K562 (cell line): ENCODE data around the gene ERBB4. TPM values are rescaled to one million over a fixed set of nuclear protein-coding genes. Genes with fewer than 3 reads are reported as not detected.

Experiments used
- ATAC-seq: fragments of 200-7000 bp; cut with Tn5 transposase; 3 replicates; pipeline ENCODE4 v1.9.1; 2020; ENCODE audit warnings: moderate library complexity
- BruUV-seq: library from RNA; stranded (reverse); fragments of 400-500 nt; replicated peaks from 2 replicates; lab custom pipeline; 2021; lab: Mats Ljungman, UMichigan
- CTCF ChIA-PET: fragments of 300-600 bp; formaldehyde crosslinking; extraction: SDS; loops from one replicate; lab custom pipeline; 2021; ENCODE audit warnings: low intra/inter-chr PET ratio; lab: Yijun Ruan, JAX
- POLR2A ChIA-PET: fragments of 300-600, 350-650 bp; sonication (Branson Sonifier 250); formaldehyde crosslinking; extraction: SDS; loops from one replicate; lab custom pipeline; 2021; ENCODE audit warnings: antibody characterized with exemption, inconsistent platforms; lab: Yijun Ruan, JAX
- DNase-seq, 4 experiments: peaks; one replicate each; pipeline versions ENCODE4 v3.0.0 to v3.0.0-alpha.2; 2011 to 2018; ENCODE audit warnings: low spot score in 3 of 4, mixed read lengths in 3 of 4; ENCODE audit errors: extremely low read depth in 1 of 4
- FAIRE-seq: peaks from 2 replicates; lab custom pipeline; 2011; peaks lifted over from hg19 to GRCh38; lab: Jason Lieb, UNC
- H2AFZ ChIP-seq: 2 replicates; pipeline ENCODE4 v1.6.0; 2011; ENCODE audit warnings: low read depth, low read length, control low read depth, inconsistent platforms
- H3K27ac ChIP-seq: fragments of 200-600 bp; 3 replicates; pipeline ENCODE4 v1.8.0; 2011; ENCODE audit warnings: low read depth, mild to moderate bottlenecking, control low read depth, inconsistent platforms, low read length, moderate library complexity, mixed read lengths; ENCODE audit errors: extremely low read depth
- H3K27me3 ChIP-seq, 2 experiments: fragments of 300-600 bp in 1 of 2; 2 replicates in 1 of 2; 3 replicates in 1 of 2; pipeline versions ENCODE4 v1.6.0 to v1.8.0; 2011; ENCODE audit warnings: inconsistent platforms in 2 of 2, low read length in 2 of 2, mild to moderate bottlenecking in 1 of 2, mixed read lengths in 1 of 2, moderate library complexity in 1 of 2; ENCODE audit not compliant: control insufficient read depth in 2 of 2, insufficient read depth in 2 of 2
- H3K36me3 ChIP-seq: fragments of 300-600 bp; 3 replicates; pipeline ENCODE4 v1.8.0; 2011; ENCODE audit warnings: mild to moderate bottlenecking, low read length, inconsistent platforms; ENCODE audit not compliant: control insufficient read depth, insufficient read depth
- H3K4me1 ChIP-seq, 2 experiments: fragments of 200-600 bp in 1 of 2; replicated peaks in 1 of 2; 2 replicates in 1 of 2; 3 replicates in 1 of 2; pipeline versions ENCODE4 v1.5.1 to v1.8.0; 2011; ENCODE audit warnings: inconsistent platforms in 2 of 2, low read length in 2 of 2, mild to moderate bottlenecking in 1 of 2, mixed read lengths in 1 of 2, moderate library complexity in 1 of 2; ENCODE audit not compliant: control insufficient read depth in 2 of 2, insufficient read depth in 2 of 2
- H3K4me2 ChIP-seq: 2 replicates; pipeline ENCODE4 v1.6.1; 2011; ENCODE audit warnings: low read length, control low read depth, inconsistent platforms, mixed read lengths; ENCODE audit not compliant: insufficient read depth
- H3K4me3 ChIP-seq: fragments of 200-600 bp; sonication (generic), shearing (Covaris generic); 2 replicates; pipeline ENCODE4 v1.5.1; 2016; ENCODE audit warnings: control low read depth, inconsistent platforms
- H3K79me2 ChIP-seq: fragments of 200-600 bp; 3 replicates; pipeline ENCODE4 v1.8.0; 2011; ENCODE audit warnings: low read length, inconsistent platforms; ENCODE audit not compliant: control insufficient read depth, insufficient read depth
- H3K9ac ChIP-seq, 2 experiments: 2 replicates each; pipeline versions ENCODE4 v1.6.0 to v1.6.1; 2011; ENCODE audit warnings: low read depth in 2 of 2, low read length in 2 of 2, control low read depth in 1 of 2, inconsistent platforms in 1 of 2, mild to moderate bottlenecking in 1 of 2, mixed read lengths in 1 of 2; ENCODE audit not compliant: insufficient read depth in 1 of 2
- H3K9me1 ChIP-seq: one replicate; pipeline ENCODE4 v1.6.0; 2011; ENCODE audit warnings: inconsistent platforms, mild to moderate bottlenecking, low read length, moderate library complexity; ENCODE audit not compliant: control insufficient read depth, insufficient read depth
- H3K9me3 ChIP-seq: replicated peaks from 2 replicates; pipeline ENCODE4 v1.5.1; 2011; ENCODE audit warnings: low read depth, low read length, inconsistent platforms; ENCODE audit not compliant: control insufficient read depth, insufficient read depth
- H4K20me1 ChIP-seq: replicated peaks from 2 replicates; pipeline ENCODE4 v1.6.1; 2011; ENCODE audit warnings: low read length, inconsistent platforms, mixed read lengths; ENCODE audit not compliant: control insufficient read depth, insufficient read depth
- ETV1 ChIP-seq: fragments of 450-650 bp; conservative IDR thresholded peaks from 2 replicates; pipeline ENCODE4 v1.6.1; 2016; ENCODE audit warnings: missing genetic modification characterization, control low read depth, low read depth, missing compliant biosample characterization
- HEY1 ChIP-seq: fragments of 250-450 bp; sonication (Bioruptor Pico); IDR thresholded peaks from 2 replicates; pipeline ENCODE4 v1.5.0; 2020; ENCODE audit warnings: mild to moderate bottlenecking, moderate library complexity, borderline replicate concordance
- MEF2D ChIP-seq: conservative IDR thresholded peaks from 2 replicates; pipeline ENCODE4 v1.6.1; 2016; ENCODE audit warnings: low read depth, missing genetic modification characterization, missing compliant biosample characterization
- MITF ChIP-seq: IDR thresholded peaks from 2 replicates; pipeline ENCODE4 v1.6.1; 2014; ENCODE audit warnings: antibody characterized with exemption
- POLR2B ChIP-seq: fragments of 450-650 bp; IDR thresholded peaks from 2 replicates; pipeline ENCODE4 v1.6.1; 2018; ENCODE audit warnings: low read depth; ENCODE audit not compliant: partially characterized antibody
- TGIF2 ChIP-seq: sonication (generic); formaldehyde crosslinking; IDR thresholded peaks from 2 replicates; pipeline ENCODE4 v1.8.1; 2022; ENCODE audit warnings: mild to moderate bottlenecking, missing genetic modification reagents, moderate library complexity
- WHSC1 ChIP-seq: IDR thresholded peaks from one replicate; pipeline ENCODE4 v1.6.1; 2012; ENCODE audit warnings: low read length, control low read depth, inconsistent platforms
- ZNF311 ChIP-seq: fragments of 250-450 bp; sonication (Bioruptor Pico); IDR thresholded peaks from 2 replicates; pipeline ENCODE4 v1.4.0; 2020; ENCODE audit warnings: mild to moderate bottlenecking, moderate library complexity
- ZNF384 ChIP-seq: IDR thresholded peaks from 2 replicates; pipeline ENCODE4 v1.6.1; 2012; ENCODE audit warnings: low read depth, low read length, improper control_type of control experiment
- in situ Hi-C: fragments of 300-500 bp; cut with MboI; formaldehyde crosslinking; loops from 4 replicates; pipeline ENCODE4 v1.15.0; 2018; ENCODE audit warnings: inconsistent platforms, mixed read lengths
- intact Hi-C: fragments of 100-400 bp; cut with micrococcal nuclease; formaldehyde crosslinking; loops from 2 replicates; pipeline ENCODE4 v1.14.2; 2022
- polyA plus RNA-seq, 8 experiments: library from polyadenylated mRNA; depleted of rRNA in 4 of 8; stranded (reverse) in 5 of 8; unstranded in 3 of 8; fragments of >200 nt; fragmentation: Nextera tagmentation in 2 of 8; fragmentation: Illumina TruSeq in 1 of 8; extraction: Ambion mirVana in 2 of 8; extraction: Trizol in 1 of 8; gene quantifications; 2 replicates each; pipeline versions ENCODE4 v1.2.1 to v1.2.3, GENCODE V29; 2011 to 2014; ENCODE audit warnings: inconsistent platforms in 1 of 8, missing spikeins in 1 of 8
- total RNA-seq, 7 experiments: library from RNA; depleted of rRNA in 6 of 7; stranded (reverse); fragments of >200 nt in 6 of 7; fragmentation: Illumina TruSeq in 2 of 7; extraction: Trizol in 2 of 7; gene quantifications; 2 replicates each; pipeline versions ENCODE4 v1.2.1 to v1.2.3, GENCODE V29; 2011 to 2021; ENCODE audit warnings: low replicate concordance in 1 of 7
- TF ChIP-seq, protein P1 (sequence below): fragments of 450-650 bp; IDR thresholded peaks from 2 replicates; pipeline ENCODE4 v1.6.1; 2016; ENCODE audit warnings: antibody characterized with exemption

Gene ERBB4
- total and polyA plus RNA-seq, 9 of the 15 experiments (the other 6 are each of a cell fraction or from before 2014, with no cell fraction given): not detected

DNA sequence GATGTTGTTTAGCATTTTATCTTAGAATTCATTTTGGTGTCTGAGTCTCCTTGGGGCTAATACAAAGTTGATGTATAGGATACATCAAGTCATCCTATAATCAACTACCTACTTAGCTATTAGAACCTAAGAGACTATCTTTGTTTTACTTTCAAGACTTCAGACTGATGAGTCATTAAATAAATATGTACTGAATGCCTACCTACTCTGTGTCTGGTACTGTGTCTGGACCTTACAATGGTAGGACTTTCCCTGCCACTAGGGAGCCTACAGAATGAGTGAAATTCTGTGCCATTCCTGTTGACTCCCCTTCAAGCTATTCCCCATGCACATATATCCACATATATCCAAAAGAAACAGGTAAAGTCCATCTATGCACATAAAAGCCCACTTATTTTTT is 114.5 kb downstream of the ERBB4 start:
- H3K79me2 ChIP-seq: no peaks in the 10 kb centered on the region
- no peak for ATAC-seq
- no peaks in the 10 kb centered on the region for H3K27me3 ChIP-seq
- no TSS peak for BruUV-seq
- H3K4me1 ChIP-seq: no peaks in the 10 kb centered on the region
- intact Hi-C loops: no loop called here
- ChIA-PET POLR2A (no interaction called here), CTCF (no interaction called here)
- in situ Hi-C loops: no loop called here
- no peaks in the 10 kb centered on the region for H3K36me3 ChIP-seq
- no peak for DNase-seq
- no peak overlapping the region for H3K27ac ChIP-seq
- TF ChIP-seq MITF (no peak), WHSC1 (no peak), POLR2B (no peak), TGIF2 (CRISPR knock-in tag) (no peak), ZNF311 (CRISPR knock-in tag) (no peak), ETV1 (tag) (no peak), HEY1 (CRISPR knock-in tag) (no peak), MEF2D (no peak), ZNF384 (no peak)
- TF ChIP-seq, protein P1, sequence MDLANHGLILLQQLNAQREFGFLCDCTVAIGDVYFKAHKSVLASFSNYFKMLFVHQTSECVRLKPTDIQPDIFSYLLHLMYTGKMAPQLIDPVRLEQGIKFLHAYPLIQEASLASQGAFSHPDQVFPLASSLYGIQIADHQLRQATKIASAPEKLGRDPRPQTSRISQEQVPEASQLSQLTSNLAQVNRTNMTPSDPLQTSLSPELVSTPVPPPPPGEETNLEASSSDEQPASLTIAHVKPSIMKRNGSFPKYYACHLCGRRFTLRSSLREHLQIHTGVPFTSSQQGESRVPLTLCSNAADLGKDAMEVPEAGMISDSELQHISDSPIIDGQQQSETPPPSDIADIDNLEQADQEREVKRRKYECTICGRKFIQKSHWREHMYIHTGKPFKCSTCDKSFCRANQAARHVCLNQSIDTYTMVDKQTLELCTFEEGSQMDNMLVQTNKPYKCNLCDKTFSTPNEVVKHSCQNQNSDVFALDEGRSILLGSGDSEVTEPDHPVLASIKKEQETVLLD: no peak
- H3K9ac ChIP-seq: no peak overlapping the region
- no peaks in the 10 kb centered on the region for H3K9me1 ChIP-seq
- no peak overlapping the region for H3K4me2 ChIP-seq
- H3K9me3 ChIP-seq: no peaks in the 10 kb centered on the region
- no peaks in the 10 kb centered on the region for H4K20me1 ChIP-seq
- FAIRE-seq: no peak
- no peak overlapping the region for H3K4me3 ChIP-seq
- no peak overlapping the region for H2AFZ ChIP-seq
